ENCODE results near the gene DMAC2. TPM values are rescaled to one million over a fixed set of nuclear protein-coding genes. Genes with fewer than 3 reads are reported as not detected.

Gene DMAC2
- total and polyA plus RNA-seq, 2 experiments from 2014 or later, result 77.2 to 86.5 TPM

DNA sequence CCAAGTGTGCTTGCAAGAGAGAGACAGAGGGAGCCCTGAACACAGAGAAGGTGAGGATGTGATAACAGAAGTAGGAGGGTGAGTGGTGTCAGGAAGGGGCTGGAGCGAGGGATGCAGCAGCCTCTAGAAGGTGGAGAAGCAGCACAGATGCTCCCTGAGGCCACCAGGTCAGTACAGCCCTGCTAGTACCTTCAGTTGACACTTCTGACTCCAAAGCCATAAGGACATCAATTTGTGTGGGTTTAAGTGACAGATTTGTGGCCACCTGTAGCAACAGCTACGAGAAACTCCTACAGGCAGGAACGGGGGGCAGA lies 10.1 kb upstream of the DMAC2 start (continued):
- TF ChIP-seq, protein P1, sequence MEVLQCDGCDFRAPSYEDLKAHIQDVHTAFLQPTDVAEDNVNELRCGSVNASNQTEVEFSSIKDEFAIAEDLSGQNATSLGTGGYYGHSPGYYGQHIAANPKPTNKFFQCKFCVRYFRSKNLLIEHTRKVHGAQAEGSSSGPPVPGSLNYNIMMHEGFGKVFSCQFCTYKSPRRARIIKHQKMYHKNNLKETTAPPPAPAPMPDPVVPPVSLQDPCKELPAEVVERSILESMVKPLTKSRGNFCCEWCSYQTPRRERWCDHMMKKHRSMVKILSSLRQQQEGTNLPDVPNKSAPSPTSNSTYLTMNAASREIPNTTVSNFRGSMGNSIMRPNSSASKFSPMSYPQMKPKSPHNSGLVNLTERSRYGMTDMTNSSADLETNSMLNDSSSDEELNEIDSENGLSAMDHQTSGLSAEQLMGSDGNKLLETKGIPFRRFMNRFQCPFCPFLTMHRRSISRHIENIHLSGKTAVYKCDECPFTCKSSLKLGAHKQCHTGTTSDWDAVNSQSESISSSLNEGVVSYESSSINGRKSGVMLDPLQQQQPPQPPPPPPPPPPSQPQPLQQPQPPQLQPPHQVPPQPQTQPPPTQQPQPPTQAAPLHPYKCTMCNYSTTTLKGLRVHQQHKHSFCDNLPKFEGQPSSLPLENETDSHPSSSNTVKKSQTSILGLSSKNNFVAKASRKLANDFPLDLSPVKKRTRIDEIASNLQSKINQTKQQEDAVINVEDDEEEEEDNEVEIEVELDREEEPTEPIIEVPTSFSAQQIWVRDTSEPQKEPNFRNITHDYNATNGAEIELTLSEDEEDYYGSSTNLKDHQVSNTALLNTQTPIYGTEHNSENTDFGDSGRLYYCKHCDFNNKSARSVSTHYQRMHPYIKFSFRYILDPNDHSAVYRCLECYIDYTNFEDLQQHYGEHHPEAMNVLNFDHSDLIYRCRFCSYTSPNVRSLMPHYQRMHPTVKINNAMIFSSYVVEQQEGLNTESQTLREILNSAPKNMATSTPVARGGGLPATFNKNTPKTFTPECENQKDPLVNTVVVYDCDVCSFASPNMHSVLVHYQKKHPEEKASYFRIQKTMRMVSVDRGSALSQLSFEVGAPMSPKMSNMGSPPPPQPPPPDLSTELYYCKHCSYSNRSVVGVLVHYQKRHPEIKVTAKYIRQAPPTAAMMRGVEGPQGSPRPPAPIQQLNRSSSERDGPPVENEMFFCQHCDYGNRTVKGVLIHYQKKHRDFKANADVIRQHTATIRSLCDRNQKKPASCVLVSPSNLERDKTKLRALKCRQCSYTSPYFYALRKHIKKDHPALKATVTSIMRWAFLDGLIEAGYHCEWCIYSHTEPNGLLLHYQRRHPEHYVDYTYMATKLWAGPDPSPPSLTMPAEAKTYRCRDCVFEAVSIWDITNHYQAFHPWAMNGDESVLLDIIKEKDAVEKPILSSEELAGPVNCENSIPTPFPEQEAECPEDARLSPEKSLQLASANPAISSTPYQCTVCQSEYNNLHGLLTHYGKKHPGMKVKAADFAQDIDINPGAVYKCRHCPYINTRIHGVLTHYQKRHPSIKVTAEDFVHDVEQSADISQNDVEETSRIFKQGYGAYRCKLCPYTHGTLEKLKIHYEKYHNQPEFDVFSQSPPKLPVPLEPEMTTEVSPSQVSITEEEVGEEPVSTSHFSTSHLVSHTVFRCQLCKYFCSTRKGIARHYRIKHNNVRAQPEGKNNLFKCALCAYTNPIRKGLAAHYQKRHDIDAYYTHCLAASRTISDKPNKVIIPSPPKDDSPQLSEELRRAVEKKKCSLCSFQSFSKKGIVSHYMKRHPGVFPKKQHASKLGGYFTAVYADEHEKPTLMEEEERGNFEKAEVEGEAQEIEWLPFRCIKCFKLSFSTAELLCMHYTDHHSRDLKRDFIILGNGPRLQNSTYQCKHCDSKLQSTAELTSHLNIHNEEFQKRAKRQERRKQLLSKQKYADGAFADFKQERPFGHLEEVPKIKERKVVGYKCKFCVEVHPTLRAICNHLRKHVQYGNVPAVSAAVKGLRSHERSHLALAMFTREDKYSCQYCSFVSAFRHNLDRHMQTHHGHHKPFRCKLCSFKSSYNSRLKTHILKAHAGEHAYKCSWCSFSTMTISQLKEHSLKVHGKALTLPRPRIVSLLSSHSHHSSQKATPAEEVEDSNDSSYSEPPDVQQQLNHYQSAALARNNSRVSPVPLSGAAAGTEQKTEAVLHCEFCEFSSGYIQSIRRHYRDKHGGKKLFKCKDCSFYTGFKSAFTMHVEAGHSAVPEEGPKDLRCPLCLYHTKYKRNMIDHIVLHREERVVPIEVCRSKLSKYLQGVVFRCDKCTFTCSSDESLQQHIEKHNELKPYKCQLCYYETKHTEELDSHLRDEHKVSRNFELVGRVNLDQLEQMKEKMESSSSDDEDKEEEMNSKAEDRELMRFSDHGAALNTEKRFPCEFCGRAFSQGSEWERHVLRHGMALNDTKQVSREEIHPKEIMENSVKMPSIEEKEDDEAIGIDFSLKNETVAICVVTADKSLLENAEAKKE (CRISPR knock-in tag; IDR thresholded peaks at IDR 0.05), result no peak
- no peak for TF ChIP-seq POLR2AphosphoS5 (IDR thresholded peaks at IDR 0.05; ENCODE audit: low read depth)
- TF ChIP-seq EZH2phosphoT487 (IDR thresholded peaks at IDR 0.05; ENCODE audit: unreplicated experiment), result no peak
- no peak for TF ChIP-seq EZH2 (IDR thresholded peaks at IDR 0.05; ENCODE audit: low read depth, unreplicated experiment)
- no peak for TF ChIP-seq ZNF331 (CRISPR knock-in tag; IDR thresholded peaks at IDR 0.05; ENCODE audit: low read depth)
- TF ChIP-seq ZNF114 (CRISPR knock-in tag; IDR thresholded peaks at IDR 0.05), result no peak

DNA sequence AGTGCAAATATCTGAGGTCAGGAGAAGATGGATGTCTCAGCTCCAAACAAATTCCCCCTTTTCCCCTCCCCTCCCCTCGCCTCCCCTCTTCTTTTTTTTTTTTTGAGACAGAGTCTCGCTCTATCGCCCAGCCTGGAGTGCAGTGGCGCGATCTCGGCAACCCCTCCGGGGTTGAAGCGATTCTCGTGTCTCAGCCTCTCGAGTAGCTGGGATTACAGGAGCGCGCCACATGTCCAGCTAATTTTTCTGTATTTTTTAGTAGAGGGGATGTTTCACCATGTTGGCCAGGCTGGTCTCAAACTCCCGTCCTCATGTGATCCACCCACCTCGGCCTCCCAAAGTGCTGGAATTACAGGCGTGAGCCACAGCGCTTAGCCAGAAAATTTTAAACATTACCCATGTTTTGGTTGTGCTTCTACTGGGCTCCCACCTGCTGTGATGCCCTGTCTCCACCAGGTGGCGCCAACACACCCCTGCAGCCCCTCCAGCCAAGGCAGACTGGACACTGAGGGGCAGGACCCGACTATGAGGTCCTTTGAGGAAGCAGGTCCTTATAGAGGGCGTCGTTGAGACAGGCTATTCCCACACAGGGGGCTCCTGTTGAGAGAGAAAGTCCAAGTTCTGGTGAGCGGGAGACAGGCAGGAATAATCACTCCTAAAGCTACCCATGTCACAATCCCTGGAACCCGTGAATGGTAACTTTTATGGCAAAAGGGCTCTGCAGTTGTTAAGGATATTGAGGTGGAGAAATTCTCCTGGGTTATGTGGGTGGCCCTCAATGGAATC lies 9.6 kb upstream of the DMAC2 start:
- peak overlapping the region; percentile 60 for H3K4me3 Mint-ChIP-seq
- peaks cover 17% of the 10 kb centered on the region; the same call in 1 of the 2 replicates for H3K27me3 ChIP-seq (ENCODE audit: insufficient read depth)
- H3K36me3 ChIP-seq (ENCODE audit: insufficient read depth), result no peaks in the 10 kb centered on the region
- H2AFZ ChIP-seq, result peak overlapping the region; percentile 83
- H3K27ac ChIP-seq (ENCODE audit: low read depth), result no peak overlapping the region
- peak overlapping the region; percentile 70 for H3K4me2 ChIP-seq
- no peaks in the 10 kb centered on the region for H3F3A ChIP-seq (replicated peaks; ENCODE audit: low read depth)
- ATAC-seq (peak; percentile 95), DNase-seq (ENCODE audit: low spot score) (peak; percentile 87)
- H3K27ac Mint-ChIP-seq, result no peak overlapping the region
- no peaks in the 10 kb centered on the region for H3K36me3 Mint-ChIP-seq (ENCODE audit: low read depth)
- H3K4me1 Mint-ChIP-seq, result peaks cover 7% of the 10 kb centered on the region; the same call in 1 of the 3 replicates
- no peaks in the 10 kb centered on the region for H4K20me1 ChIP-seq (replicated peaks; ENCODE audit: insufficient read depth)
- peak overlapping the region; percentile 37 for H3K4me3 ChIP-seq
- TF ChIP-seq, protein P2, sequence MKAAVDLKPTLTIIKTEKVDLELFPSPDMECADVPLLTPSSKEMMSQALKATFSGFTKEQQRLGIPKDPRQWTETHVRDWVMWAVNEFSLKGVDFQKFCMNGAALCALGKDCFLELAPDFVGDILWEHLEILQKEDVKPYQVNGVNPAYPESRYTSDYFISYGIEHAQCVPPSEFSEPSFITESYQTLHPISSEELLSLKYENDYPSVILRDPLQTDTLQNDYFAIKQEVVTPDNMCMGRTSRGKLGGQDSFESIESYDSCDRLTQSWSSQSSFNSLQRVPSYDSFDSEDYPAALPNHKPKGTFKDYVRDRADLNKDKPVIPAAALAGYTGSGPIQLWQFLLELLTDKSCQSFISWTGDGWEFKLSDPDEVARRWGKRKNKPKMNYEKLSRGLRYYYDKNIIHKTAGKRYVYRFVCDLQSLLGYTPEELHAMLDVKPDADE (IDR thresholded peaks at IDR 0.05), result no peak
- TF ChIP-seq, protein P3, sequence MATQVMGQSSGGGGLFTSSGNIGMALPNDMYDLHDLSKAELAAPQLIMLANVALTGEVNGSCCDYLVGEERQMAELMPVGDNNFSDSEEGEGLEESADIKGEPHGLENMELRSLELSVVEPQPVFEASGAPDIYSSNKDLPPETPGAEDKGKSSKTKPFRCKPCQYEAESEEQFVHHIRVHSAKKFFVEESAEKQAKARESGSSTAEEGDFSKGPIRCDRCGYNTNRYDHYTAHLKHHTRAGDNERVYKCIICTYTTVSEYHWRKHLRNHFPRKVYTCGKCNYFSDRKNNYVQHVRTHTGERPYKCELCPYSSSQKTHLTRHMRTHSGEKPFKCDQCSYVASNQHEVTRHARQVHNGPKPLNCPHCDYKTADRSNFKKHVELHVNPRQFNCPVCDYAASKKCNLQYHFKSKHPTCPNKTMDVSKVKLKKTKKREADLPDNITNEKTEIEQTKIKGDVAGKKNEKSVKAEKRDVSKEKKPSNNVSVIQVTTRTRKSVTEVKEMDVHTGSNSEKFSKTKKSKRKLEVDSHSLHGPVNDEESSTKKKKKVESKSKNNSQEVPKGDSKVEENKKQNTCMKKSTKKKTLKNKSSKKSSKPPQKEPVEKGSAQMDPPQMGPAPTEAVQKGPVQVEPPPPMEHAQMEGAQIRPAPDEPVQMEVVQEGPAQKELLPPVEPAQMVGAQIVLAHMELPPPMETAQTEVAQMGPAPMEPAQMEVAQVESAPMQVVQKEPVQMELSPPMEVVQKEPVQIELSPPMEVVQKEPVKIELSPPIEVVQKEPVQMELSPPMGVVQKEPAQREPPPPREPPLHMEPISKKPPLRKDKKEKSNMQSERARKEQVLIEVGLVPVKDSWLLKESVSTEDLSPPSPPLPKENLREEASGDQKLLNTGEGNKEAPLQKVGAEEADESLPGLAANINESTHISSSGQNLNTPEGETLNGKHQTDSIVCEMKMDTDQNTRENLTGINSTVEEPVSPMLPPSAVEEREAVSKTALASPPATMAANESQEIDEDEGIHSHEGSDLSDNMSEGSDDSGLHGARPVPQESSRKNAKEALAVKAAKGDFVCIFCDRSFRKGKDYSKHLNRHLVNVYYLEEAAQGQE (IDR thresholded peaks at IDR 0.05; ENCODE audit: unreplicated experiment), result no peak
- TF ChIP-seq, protein P4, sequence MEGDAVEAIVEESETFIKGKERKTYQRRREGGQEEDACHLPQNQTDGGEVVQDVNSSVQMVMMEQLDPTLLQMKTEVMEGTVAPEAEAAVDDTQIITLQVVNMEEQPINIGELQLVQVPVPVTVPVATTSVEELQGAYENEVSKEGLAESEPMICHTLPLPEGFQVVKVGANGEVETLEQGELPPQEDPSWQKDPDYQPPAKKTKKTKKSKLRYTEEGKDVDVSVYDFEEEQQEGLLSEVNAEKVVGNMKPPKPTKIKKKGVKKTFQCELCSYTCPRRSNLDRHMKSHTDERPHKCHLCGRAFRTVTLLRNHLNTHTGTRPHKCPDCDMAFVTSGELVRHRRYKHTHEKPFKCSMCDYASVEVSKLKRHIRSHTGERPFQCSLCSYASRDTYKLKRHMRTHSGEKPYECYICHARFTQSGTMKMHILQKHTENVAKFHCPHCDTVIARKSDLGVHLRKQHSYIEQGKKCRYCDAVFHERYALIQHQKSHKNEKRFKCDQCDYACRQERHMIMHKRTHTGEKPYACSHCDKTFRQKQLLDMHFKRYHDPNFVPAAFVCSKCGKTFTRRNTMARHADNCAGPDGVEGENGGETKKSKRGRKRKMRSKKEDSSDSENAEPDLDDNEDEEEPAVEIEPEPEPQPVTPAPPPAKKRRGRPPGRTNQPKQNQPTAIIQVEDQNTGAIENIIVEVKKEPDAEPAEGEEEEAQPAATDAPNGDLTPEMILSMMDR (conservative IDR thresholded peaks at IDR 0.05; ENCODE audit: low read depth in 2 of 2), result peak; percentile 99 to 100
- no peaks in the 10 kb centered on the region for H3K79me2 ChIP-seq (replicated peaks; ENCODE audit: insufficient read depth)
- no peaks in the 10 kb centered on the region for H3K9me3 Mint-ChIP-seq
- H3K9me2 ChIP-seq (ENCODE audit: insufficient read depth), result no peaks in the 10 kb centered on the region
- peaks cover 18% of the 10 kb centered on the region for H3K27me3 Mint-ChIP-seq (ENCODE audit: insufficient read depth, low read depth, poor library complexity)
- peaks cover 3% of the 10 kb centered on the region; the same call in 1 of the 2 replicates for H3K4me1 ChIP-seq (ENCODE audit: insufficient read depth)
